WTC11 (cell line): Measurements from ENCODE around the gene RBMS1. TPM values are rescaled to one million over a fixed set of nuclear protein-coding genes. Genes with fewer than 3 reads are reported as not detected.

ENCODE experiments used
- ATAC-seq: fragments of 200-7000 bp; cut with Tn5 transposase; 2 replicates; pipeline ENCODE4 v1.10.0; 2021; ENCODE audit warnings: mild to moderate bottlenecking, moderate library complexity
- CTCF ChIA-PET: fragments of 300-600 bp; sonication (Branson Sonifier 250); formaldehyde crosslinking; loops from one replicate; lab custom pipeline; 2021; ENCODE audit warnings: antibody characterized with exemption; lab: Charles Lee
- POLR2A ChIA-PET: fragments of 350-600 bp; sonication (Branson Sonifier 250); formaldehyde crosslinking; loops from one replicate; lab custom pipeline; 2021; ENCODE audit warnings: antibody characterized with exemption; lab: Charles Lee
- DNase-seq: peaks from one replicate; pipeline ENCODE4 v3.0.0; 2021; ENCODE audit warnings: low spot score
- H3K27ac Mint-ChIP-seq: 2 replicates; pipeline ENCODE4 v1.8.0; 2021; ENCODE audit warnings: mixed read lengths
- H3K27me3 Mint-ChIP-seq: 2 replicates; pipeline ENCODE4 v1.8.0; 2021; ENCODE audit warnings: low read depth, mild to moderate bottlenecking, moderate library complexity, mixed read lengths
- H3K36me3 Mint-ChIP-seq: 2 replicates; pipeline ENCODE4 v1.8.0; 2021; ENCODE audit warnings: mixed read lengths
- H3K4me1 Mint-ChIP-seq: 2 replicates; pipeline ENCODE4 v1.8.0; 2022; ENCODE audit warnings: mixed read lengths
- H3K4me3 Mint-ChIP-seq: 2 replicates; pipeline ENCODE4 v1.8.0; 2021; ENCODE audit warnings: mild to moderate bottlenecking, moderate library complexity, mixed read lengths
- H3K9me3 Mint-ChIP-seq: 2 replicates; pipeline ENCODE4 v1.8.0; 2021; ENCODE audit warnings: mixed read lengths
- CBFB ChIP-seq: sonication (generic); formaldehyde crosslinking; IDR thresholded peaks from 2 replicates; pipeline ENCODE4 v1.8.1; 2022; ENCODE audit warnings: mild to moderate bottlenecking, low read depth, missing genetic modification reagents
- E2F1 ChIP-seq: sonication (generic); formaldehyde crosslinking; IDR thresholded peaks from 2 replicates; pipeline ENCODE4 v1.8.0; 2022; ENCODE audit warnings: mild to moderate bottlenecking, missing genetic modification reagents
- ELF4 ChIP-seq: sonication (generic); formaldehyde crosslinking; IDR thresholded peaks from 2 replicates; pipeline ENCODE4 v1.8.1; 2022; ENCODE audit warnings: low read depth, mild to moderate bottlenecking, moderate library complexity, missing genetic modification reagents
- EMX1 ChIP-seq: fragments of 250-450 bp; sonication (Bioruptor Pico); IDR thresholded peaks from 2 replicates; pipeline ENCODE4 v1.8.0; 2021; ENCODE audit warnings: mild to moderate bottlenecking
- ETV6 ChIP-seq: sonication (generic); formaldehyde crosslinking; IDR thresholded peaks from 2 replicates; pipeline ENCODE4 v1.8.1; 2022; ENCODE audit warnings: mild to moderate bottlenecking, missing genetic modification reagents
- FOXK1 ChIP-seq: sonication (generic); formaldehyde crosslinking; IDR thresholded peaks from 2 replicates; pipeline ENCODE4 v1.8.0; 2022; ENCODE audit warnings: mild to moderate bottlenecking, moderate library complexity, missing genetic modification reagents
- HMGA2 ChIP-seq: fragments of 250-450 bp; sonication (Bioruptor Pico); IDR thresholded peaks from 2 replicates; pipeline ENCODE4 v1.4.0; 2021; ENCODE audit warnings: mild to moderate bottlenecking, moderate library complexity
- JAZF1 ChIP-seq: fragments of 250-450 bp; sonication (Bioruptor Pico); IDR thresholded peaks from 2 replicates; pipeline ENCODE4 v1.9.0; 2021; ENCODE audit warnings: moderate library complexity, mild to moderate bottlenecking, inconsistent platforms
- KAT7 ChIP-seq: sonication (generic); formaldehyde crosslinking; IDR thresholded peaks from 2 replicates; pipeline ENCODE4 v1.8.1; 2023; ENCODE audit warnings: missing genetic modification reagents, mild to moderate bottlenecking, borderline replicate concordance
- MLX ChIP-seq: sonication (generic); formaldehyde crosslinking; IDR thresholded peaks from 2 replicates; pipeline ENCODE4 v1.8.1; 2023; ENCODE audit warnings: mild to moderate bottlenecking, missing genetic modification reagents, moderate library complexity
- MYBL2 ChIP-seq: sonication (generic); formaldehyde crosslinking; IDR thresholded peaks from 2 replicates; pipeline ENCODE4 v1.8.1; 2023; ENCODE audit warnings: mild to moderate bottlenecking, moderate library complexity, missing genetic modification reagents
- NFE2L1 ChIP-seq: sonication (generic); formaldehyde crosslinking; IDR thresholded peaks from 2 replicates; pipeline ENCODE4 v1.8.1; 2023; ENCODE audit warnings: missing genetic modification reagents
- NR3C1 ChIP-seq: sonication (generic); formaldehyde crosslinking; conservative IDR thresholded peaks from 2 replicates; pipeline ENCODE4 v1.8.1; 2023; ENCODE audit warnings: low read depth, mild to moderate bottlenecking, missing genetic modification reagents
- SOX15 ChIP-seq: fragments of 250-450 bp; sonication (Bioruptor Pico); IDR thresholded peaks from 2 replicates; pipeline ENCODE4 v1.9.0; 2021; ENCODE audit warnings: mild to moderate bottlenecking
- SP1 ChIP-seq: sonication (generic); formaldehyde crosslinking; conservative IDR thresholded peaks from 2 replicates; pipeline ENCODE4 v1.8.1; 2022; ENCODE audit warnings: missing genetic modification reagents
- ZBTB21 ChIP-seq: sonication (generic); formaldehyde crosslinking; IDR thresholded peaks from 2 replicates; pipeline ENCODE4 v1.8.1; 2023; ENCODE audit warnings: mild to moderate bottlenecking, missing genetic modification reagents, borderline replicate concordance
- ZNF219 ChIP-seq: sonication (generic); formaldehyde crosslinking; IDR thresholded peaks from 2 replicates; pipeline ENCODE4 v1.8.0; 2023; ENCODE audit warnings: missing genetic modification reagents, mild to moderate bottlenecking, borderline replicate concordance
- total RNA-seq: library from RNA; stranded (reverse); gene quantifications from 3 replicates; pipeline ENCODE4 v1.2.3, GENCODE V29; 2021
- TF ChIP-seq, protein P1 (sequence below): fragments of 200-600 bp; IDR thresholded peaks from 2 replicates; pipeline ENCODE4 v1.8.0; 2022; ENCODE audit warnings: antibody characterized with exemption
- TF ChIP-seq, protein P2 (sequence below): sonication (generic); formaldehyde crosslinking; IDR thresholded peaks from 2 replicates; pipeline ENCODE4 v1.8.1; 2023; ENCODE audit warnings: mild to moderate bottlenecking, missing genetic modification reagents, borderline replicate concordance
- TF ChIP-seq, protein P3 (sequence below): sonication (generic); formaldehyde crosslinking; IDR thresholded peaks from 2 replicates; pipeline ENCODE4 v1.8.0; 2022; ENCODE audit warnings: mild to moderate bottlenecking, missing genetic modification reagents

The RBMS1 gene
- total RNA-seq, 1 experiment from 2014 or later: 56.3 TPM

- TF ChIP-seq, protein P1, sequence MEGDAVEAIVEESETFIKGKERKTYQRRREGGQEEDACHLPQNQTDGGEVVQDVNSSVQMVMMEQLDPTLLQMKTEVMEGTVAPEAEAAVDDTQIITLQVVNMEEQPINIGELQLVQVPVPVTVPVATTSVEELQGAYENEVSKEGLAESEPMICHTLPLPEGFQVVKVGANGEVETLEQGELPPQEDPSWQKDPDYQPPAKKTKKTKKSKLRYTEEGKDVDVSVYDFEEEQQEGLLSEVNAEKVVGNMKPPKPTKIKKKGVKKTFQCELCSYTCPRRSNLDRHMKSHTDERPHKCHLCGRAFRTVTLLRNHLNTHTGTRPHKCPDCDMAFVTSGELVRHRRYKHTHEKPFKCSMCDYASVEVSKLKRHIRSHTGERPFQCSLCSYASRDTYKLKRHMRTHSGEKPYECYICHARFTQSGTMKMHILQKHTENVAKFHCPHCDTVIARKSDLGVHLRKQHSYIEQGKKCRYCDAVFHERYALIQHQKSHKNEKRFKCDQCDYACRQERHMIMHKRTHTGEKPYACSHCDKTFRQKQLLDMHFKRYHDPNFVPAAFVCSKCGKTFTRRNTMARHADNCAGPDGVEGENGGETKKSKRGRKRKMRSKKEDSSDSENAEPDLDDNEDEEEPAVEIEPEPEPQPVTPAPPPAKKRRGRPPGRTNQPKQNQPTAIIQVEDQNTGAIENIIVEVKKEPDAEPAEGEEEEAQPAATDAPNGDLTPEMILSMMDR: no peak
- no peak for TF ChIP-seq NR3C1
- TF ChIP-seq SOX15 (CRISPR knock-in tag): no peak
- no peak for TF ChIP-seq MYBL2 (CRISPR knock-in tag)
- TF ChIP-seq, protein P2, sequence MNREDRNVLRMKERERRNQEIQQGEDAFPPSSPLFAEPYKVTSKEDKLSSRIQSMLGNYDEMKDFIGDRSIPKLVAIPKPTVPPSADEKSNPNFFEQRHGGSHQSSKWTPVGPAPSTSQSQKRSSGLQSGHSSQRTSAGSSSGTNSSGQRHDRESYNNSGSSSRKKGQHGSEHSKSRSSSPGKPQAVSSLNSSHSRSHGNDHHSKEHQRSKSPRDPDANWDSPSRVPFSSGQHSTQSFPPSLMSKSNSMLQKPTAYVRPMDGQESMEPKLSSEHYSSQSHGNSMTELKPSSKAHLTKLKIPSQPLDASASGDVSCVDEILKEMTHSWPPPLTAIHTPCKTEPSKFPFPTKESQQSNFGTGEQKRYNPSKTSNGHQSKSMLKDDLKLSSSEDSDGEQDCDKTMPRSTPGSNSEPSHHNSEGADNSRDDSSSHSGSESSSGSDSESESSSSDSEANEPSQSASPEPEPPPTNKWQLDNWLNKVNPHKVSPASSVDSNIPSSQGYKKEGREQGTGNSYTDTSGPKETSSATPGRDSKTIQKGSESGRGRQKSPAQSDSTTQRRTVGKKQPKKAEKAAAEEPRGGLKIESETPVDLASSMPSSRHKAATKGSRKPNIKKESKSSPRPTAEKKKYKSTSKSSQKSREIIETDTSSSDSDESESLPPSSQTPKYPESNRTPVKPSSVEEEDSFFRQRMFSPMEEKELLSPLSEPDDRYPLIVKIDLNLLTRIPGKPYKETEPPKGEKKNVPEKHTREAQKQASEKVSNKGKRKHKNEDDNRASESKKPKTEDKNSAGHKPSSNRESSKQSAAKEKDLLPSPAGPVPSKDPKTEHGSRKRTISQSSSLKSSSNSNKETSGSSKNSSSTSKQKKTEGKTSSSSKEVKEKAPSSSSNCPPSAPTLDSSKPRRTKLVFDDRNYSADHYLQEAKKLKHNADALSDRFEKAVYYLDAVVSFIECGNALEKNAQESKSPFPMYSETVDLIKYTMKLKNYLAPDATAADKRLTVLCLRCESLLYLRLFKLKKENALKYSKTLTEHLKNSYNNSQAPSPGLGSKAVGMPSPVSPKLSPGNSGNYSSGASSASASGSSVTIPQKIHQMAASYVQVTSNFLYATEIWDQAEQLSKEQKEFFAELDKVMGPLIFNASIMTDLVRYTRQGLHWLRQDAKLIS (CRISPR knock-in tag): no peak
- no peak for TF ChIP-seq ETV6 (CRISPR knock-in tag)
- no peak for TF ChIP-seq KAT7 (CRISPR knock-in tag)
- TF ChIP-seq, all 79 proteins: peak for 0
Observed at GRCh38 chr2:160365716-160366367, 127.8 kb downstream of the RBMS1 start (continued).

DNA sequence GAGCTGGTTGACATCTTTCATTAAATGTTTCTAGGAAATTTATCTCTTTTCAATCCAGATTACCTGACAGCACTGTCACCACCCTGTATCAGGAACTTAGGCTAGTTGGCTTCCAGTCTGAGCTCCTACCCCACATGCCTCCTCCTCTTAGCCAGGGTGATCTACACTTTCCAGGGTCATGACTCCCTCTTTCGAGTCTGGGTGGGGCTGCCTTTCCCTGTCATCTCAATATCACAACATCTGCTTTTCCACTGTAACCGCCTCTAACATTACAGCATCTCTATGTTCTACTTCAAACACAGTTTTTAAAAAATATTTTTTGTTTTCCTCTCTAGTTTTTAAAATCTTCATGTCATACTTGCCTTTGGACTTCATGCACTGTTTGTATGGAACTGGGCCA lies 129.2 kb downstream of the RBMS1 start:
- ATAC-seq: no peak
- CTCF ChIA-PET: interaction anchor here (1.2 kb wide), 1 partner anchor 65 kb away, joined by 3 read pairs; no protein-coding TSS in a partner anchor

DNA sequence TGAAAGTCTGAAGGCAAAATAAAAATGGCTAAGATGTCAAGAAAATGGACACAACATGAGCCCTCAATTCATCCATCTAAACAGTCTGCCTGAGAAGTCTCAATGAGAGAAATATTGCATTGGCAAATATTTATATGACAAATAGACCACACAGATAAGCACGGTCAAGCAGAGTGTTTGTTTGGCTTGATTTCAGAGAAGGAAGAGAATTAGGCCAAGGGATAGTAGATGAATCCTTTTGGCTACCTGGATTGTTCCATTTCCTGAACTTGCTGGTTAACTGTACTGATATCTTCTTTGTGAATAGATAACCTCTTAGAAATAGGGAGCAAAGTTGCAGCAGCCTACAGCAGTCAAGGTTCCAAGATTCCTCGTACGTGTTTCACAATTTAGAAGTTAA lies 129.6 kb downstream of the RBMS1 start:
- DNase-seq (no peak), ATAC-seq (no peak)
- CTCF ChIA-PET: interaction anchor here (1.2 kb wide), 1 partner anchor 65 kb away, joined by 3 read pairs; no protein-coding TSS in a partner anchor
- POLR2A ChIA-PET: interaction anchor here (1.0 kb wide), 1 partner anchor 17 kb away, joined by 4 read pairs; no protein-coding TSS in a partner anchor
- peaks cover 74% of the 10 kb centered on the region for H3K4me1 Mint-ChIP-seq
- no peak overlapping the region for H3K4me3 Mint-ChIP-seq
- peaks cover 4% of the 10 kb centered on the region; the same call in 1 of the 2 replicates for H3K36me3 Mint-ChIP-seq
- H3K9me3 Mint-ChIP-seq: no peaks in the 10 kb centered on the region
- H3K27ac Mint-ChIP-seq: no peak overlapping the region; the same call in 1 of the 2 replicates
- H3K27me3 Mint-ChIP-seq: no peaks in the 10 kb centered on the region
- TF ChIP-seq KAT7 (CRISPR knock-in tag) (no peak), SP1 (no peak), CBFB (no peak), ELF4 (no peak), NFE2L1 (CRISPR knock-in tag) (no peak), E2F1 (no peak), JAZF1 (CRISPR knock-in tag) (no peak), ZNF219 (CRISPR knock-in tag) (no peak), HMGA2 (no peak), ZBTB21 (CRISPR knock-in tag) (no peak), FOXK1 (CRISPR knock-in tag) (no peak)
- TF ChIP-seq, protein P2 (CRISPR knock-in tag): no peak
- TF ChIP-seq, protein P3, sequence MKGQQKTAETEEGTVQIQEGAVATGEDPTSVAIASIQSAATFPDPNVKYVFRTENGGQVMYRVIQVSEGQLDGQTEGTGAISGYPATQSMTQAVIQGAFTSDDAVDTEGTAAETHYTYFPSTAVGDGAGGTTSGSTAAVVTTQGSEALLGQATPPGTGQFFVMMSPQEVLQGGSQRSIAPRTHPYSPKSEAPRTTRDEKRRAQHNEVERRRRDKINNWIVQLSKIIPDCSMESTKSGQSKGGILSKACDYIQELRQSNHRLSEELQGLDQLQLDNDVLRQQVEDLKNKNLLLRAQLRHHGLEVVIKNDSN: no peak

More for the DNA sequence above, 129.2 kb downstream of the RBMS1 start:
- no peak for TF ChIP-seq MLX
- TF ChIP-seq EMX1 (CRISPR knock-in tag): no peak
- Mint-ChIP-seq H3K36me3 (peaks cover 4% of the 10 kb centered on the region; the same call in 1 of the 2 replicates), H3K27ac (no peak overlapping the region; the same call in 1 of the 2 replicates), H3K27me3 (no peaks in the 10 kb centered on the region), H3K4me3 (no peak overlapping the region), H3K9me3 (no peaks in the 10 kb centered on the region), H3K4me1 (peaks cover 75% of the 10 kb centered on the region)
- DNase-seq: no peak
- POLR2A ChIA-PET: interaction anchor here (1.0 kb wide), 1 partner anchor 17 kb away, joined by 4 read pairs; no protein-coding TSS in a partner anchor
